Testis (tissue), 3 donors: ENCODE results near the gene FMNL3. TPM values are rescaled to one million over a fixed set of nuclear protein-coding genes. Genes with fewer than 3 reads are reported as not detected.
"Not testable (repeated sequence)": the region's sequence is repeated elsewhere in the genome, so short reads cannot be mapped to it uniquely, and the experiment has no call there.

Experiments
- DNase-seq: peaks from one replicate; pipeline ENCODE4 v3.0.0-alpha.2; 2019
- H3K27ac ChIP-seq, 2 donors: fragments of 200-600 bp; sonication (generic); one replicate each; pipeline ENCODE4 v1.5.1; 2019
- H3K27me3 ChIP-seq: fragments of 200-600 bp; sonication (generic); one replicate; pipeline ENCODE4 v1.5.1; 2019
- H3K36me3 ChIP-seq: fragments of 200-600 bp; sonication (generic); one replicate; pipeline ENCODE4 v1.5.1; 2017; ENCODE audit warnings: low read depth; ENCODE audit errors: missing control alignments
- H3K4me1 ChIP-seq: fragments of 200-600 bp; sonication (generic); one replicate; pipeline ENCODE4 v1.5.1; 2019
- H3K4me3 ChIP-seq, 2 donors: fragments of 200-600 bp; sonication (generic); one replicate each; pipeline ENCODE4 v1.5.1; 2017 to 2019
- H3K9me3 ChIP-seq: fragments of 200-600 bp; sonication (generic); one replicate; pipeline ENCODE4 v1.5.1; 2017
- POLR2A ChIP-seq: fragments of 450-650 bp; IDR thresholded peaks from one replicate; pipeline ENCODE4 v1.6.1; 2017; ENCODE audit warnings: antibody characterized with exemption, mild to moderate bottlenecking, moderate library complexity
- WGBS, 2 donors: methylation state at CpG; one replicate each; pipeline ENCODE4 v1.1.5; 2018; 5-methylcytosine and 5-hydroxymethylcytosine counted together
- intact Hi-C: fragments of 100-400 bp; cut with DNase I; formaldehyde crosslinking; loops from one replicate; pipeline ENCODE4 v1.15.1; 2023; ENCODE audit warnings: low total_unique reads
- polyA plus RNA-seq: library from polyadenylated mRNA; stranded (reverse); fragments of 350-450 nt; fragmentation: Illumina TruSeq; extraction: RNeasy Lipid Tissue Mini Kit (QIAGEN cat#74804); gene quantifications from one replicate; pipeline ENCODE4 v1.2.3, GENCODE V29; 2014; ENCODE audit warnings: low read depth, low replicate concordance; ENCODE audit not compliant: insufficient read depth
- total RNA-seq, 2 donors: library from RNA; depleted of rRNA; stranded (reverse); fragments of >200 nt; gene quantifications; one replicate each; pipeline ENCODE4 v1.2.3, GENCODE V29; 2016
- TF ChIP-seq, protein P1 (sequence below), 3 experiments: fragments of 450-650 bp in 2 of 3; fragments of 200-600 bp in 1 of 3; sonication (generic) in 1 of 3; IDR thresholded peaks; one replicate each; pipeline ENCODE4 v1.5.1; 2016 to 2019; ENCODE audit warnings: antibody characterized with exemption in 3 of 3, mild to moderate bottlenecking in 2 of 3, moderate library complexity in 1 of 3

The FMNL3 gene
- total and polyA plus RNA-seq, 3 donors from 2014 or later = 26.0 to 73.5 (median 40.5) TPM

DNA sequence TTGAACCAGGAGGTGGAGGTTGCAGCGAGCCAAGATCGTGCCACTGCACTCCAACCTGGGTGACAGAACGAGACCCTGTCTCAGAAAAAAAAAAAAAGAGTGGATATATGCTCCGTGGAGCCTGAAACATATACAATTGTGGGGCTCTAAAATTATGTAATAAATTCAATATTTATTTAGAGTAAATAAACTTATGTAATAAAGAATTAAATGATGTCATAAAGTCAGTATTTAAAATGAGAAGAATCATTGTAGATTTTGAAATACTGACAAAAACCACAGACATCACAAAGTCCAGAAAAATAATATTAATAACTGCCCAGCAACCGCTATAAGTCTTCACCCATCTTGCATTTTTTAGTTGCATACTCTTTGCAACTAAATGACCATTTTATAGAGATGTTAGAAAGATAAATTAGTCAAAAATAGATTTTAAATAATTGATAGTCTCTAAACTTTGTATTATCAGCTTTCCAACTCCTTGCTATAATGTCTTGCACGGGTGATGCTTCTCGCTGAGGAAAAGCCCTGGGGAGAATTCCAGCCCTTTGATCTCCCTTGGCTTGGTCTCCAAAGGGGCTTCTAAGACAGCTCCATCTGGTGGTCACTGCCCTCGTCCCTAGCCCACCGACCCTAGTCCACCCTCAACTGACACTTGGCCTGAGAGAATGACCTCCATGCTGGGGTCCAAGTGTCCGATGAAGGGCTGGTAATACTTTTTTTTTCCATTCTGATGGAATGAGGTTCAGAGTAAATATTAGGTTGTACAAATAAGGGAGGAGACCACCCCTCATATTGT is 26.2 kb upstream of the FMNL3 start:
- intact Hi-C loops = no loop called here
- Histone ChIP-seq H3K36me3 (no peaks in the 10 kb centered on the region), H3K4me3 (no peak overlapping the region), H3K27ac (no peak overlapping the region), H3K9me3 (no peaks in the 10 kb centered on the region), H3K4me1 (no peaks in the 10 kb centered on the region), H3K27me3 (no peaks in the 10 kb centered on the region)
- TF ChIP-seq, protein P1, sequence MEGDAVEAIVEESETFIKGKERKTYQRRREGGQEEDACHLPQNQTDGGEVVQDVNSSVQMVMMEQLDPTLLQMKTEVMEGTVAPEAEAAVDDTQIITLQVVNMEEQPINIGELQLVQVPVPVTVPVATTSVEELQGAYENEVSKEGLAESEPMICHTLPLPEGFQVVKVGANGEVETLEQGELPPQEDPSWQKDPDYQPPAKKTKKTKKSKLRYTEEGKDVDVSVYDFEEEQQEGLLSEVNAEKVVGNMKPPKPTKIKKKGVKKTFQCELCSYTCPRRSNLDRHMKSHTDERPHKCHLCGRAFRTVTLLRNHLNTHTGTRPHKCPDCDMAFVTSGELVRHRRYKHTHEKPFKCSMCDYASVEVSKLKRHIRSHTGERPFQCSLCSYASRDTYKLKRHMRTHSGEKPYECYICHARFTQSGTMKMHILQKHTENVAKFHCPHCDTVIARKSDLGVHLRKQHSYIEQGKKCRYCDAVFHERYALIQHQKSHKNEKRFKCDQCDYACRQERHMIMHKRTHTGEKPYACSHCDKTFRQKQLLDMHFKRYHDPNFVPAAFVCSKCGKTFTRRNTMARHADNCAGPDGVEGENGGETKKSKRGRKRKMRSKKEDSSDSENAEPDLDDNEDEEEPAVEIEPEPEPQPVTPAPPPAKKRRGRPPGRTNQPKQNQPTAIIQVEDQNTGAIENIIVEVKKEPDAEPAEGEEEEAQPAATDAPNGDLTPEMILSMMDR (IDR thresholded peaks at IDR 0.05) = no peak
- no peak for TF ChIP-seq POLR2A
- 81 to 83% methylated on average over 10 of the region's 10 CpGs for WGBS, 2 donors
- DNase-seq = no peak

DNA sequence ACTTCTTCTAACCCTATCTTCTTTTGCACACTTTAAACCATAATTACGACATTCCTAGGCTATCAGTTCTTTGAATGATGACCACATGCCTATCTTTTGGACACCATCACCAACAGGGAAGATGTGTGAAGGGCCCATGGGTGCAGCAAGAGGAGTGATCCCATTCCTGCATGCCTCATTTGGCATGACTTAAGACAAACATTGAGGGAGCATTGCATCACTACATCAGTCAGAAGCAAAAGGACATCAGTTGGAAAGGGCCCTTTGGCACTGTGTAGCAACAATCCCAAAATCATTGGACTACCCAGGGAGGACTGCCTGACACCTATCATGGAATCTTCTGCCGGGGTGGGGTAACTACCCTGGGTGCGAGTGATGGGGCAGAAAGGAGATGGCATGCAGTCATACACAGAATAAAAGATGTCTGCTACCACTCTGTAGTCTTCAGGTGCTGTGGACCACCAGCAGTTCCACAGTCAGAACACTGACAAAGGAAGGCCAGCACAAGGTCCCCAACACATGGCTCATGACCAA is 23.4 kb upstream of the FMNL3 start:
- TF ChIP-seq, protein P1 (IDR thresholded peaks at IDR 0.05) = no peak
- no peak for TF ChIP-seq POLR2A
- intact Hi-C loops = no loop called here
- Histone ChIP-seq H3K27ac (no peak overlapping the region), H3K9me3 (no peaks in the 10 kb centered on the region), H3K27me3 (no peaks in the 10 kb centered on the region), H3K4me1 (no peaks in the 10 kb centered on the region), H3K36me3 (no peaks in the 10 kb centered on the region), H3K4me3 (no peak overlapping the region)
- no peak for DNase-seq
- 90% methylated on average over 3 of the region's 3 CpGs for WGBS, 2 donors

DNA sequence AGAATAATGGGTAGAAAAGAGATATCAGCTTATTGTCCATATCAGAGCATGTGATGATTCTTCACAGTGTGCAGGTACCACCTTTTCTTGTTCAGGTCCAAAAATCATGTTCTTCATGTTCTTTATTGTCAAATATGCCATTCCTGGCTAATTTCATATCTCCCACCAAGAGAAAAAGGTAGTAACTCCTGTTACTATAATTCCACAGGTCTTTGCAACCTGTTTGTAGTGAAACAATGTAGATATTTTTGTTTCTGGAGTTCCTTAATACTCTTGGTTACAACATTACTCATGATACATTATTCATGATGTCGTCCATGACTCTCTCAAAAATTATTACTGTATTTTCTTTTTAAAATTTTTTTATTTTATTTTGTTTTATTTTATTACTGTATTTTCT is 22.8 kb upstream of the FMNL3 start:
- no peaks in the 10 kb centered on the region for H3K36me3 ChIP-seq
- WGBS, 2 donors = 85 to 86% methylated on average over 1 of the region's 1 CpG
- TF ChIP-seq, protein P1 (IDR thresholded peaks at IDR 0.05) = no peak
- no peak for TF ChIP-seq POLR2A
- intact Hi-C loops = no loop called here
- H3K27ac ChIP-seq = no peak overlapping the region
- no peaks in the 10 kb centered on the region for H3K9me3 ChIP-seq
- no peak for DNase-seq
- H3K4me3 ChIP-seq = no peak overlapping the region
- H3K4me1 ChIP-seq = no peaks in the 10 kb centered on the region
- no peaks in the 10 kb centered on the region for H3K27me3 ChIP-seq

DNA sequence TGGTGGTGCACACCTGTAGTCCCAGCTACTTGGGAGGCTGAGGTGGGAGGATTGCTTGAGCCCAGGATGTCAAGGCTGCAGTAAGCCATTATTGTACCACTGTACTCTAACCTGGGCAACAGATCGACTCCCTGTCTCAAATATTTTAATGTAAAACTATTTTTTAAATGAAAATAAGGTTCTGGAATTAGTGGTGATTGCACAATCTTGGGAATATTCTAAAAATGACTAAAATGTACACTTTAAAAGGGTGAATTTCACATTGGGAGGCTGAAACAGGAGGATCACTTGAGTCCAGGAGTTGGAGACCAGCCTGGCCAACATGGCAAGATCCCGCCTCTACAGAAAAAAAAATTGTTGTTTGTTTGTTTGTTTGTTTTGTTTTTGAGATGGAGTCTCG is 21.2 kb upstream of the FMNL3 start:
- DNase-seq = no peak
- Histone ChIP-seq H3K4me3 (no peak overlapping the region), H3K4me1 (no peaks in the 10 kb centered on the region), H3K9me3 (no peaks in the 10 kb centered on the region), H3K36me3 (no peaks in the 10 kb centered on the region), H3K27ac (no peak overlapping the region), H3K27me3 (no peaks in the 10 kb centered on the region)
- 95 to 96% methylated on average over 3 of the region's 3 CpGs for WGBS, 2 donors
- TF ChIP-seq, protein P1 (IDR thresholded peaks at IDR 0.05) = no peak
- TF ChIP-seq POLR2A = no peak
- intact Hi-C loops = no loop called here

DNA sequence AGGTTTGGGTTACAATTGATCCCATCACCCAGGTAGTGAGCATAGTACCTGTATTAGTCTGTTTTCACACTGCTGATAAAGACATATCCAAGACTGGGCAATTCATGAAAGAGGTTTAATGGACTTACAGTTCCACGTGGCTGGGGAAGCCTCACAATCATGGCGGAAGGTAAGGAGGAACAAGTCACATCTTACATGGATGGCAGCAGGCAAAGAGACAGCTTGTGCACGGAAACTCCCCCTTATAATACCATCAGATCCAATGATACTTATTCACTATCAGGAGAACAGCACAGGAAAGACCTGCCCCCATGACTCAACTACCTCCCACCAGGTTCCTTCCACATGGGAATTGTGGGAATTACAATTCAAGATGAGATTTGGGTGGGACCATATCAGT is 14.2 kb upstream of the FMNL3 start:
- DNase-seq, H3K4me1 ChIP-seq, intact Hi-C loops, H3K36me3 ChIP-seq, H3K9me3 ChIP-seq, H3K4me3 ChIP-seq, H3K27ac ChIP-seq, H3K27me3 ChIP-seq: not testable (repeated sequence)
- WGBS, 2 donors = 78 to 90% methylated on average over 3 of the region's 3 CpGs
